ENCODE measurements around the gene MRPL20.

GRCh38 chr1:1437033-1437903 lies 30.2 kb upstream of the MRPL20 start:
- no peak for TF ChIP-seq RAD21 (IDR thresholded peaks at IDR 0.05; ENCODE audit: low read depth)
- TF ChIP-seq YY1 (IDR thresholded peaks at IDR 0.05; ENCODE audit: low read depth), result no peak
- TF ChIP-seq TAF1 (IDR thresholded peaks at IDR 0.05; ENCODE audit: low read depth), result no peak
- no peak for TF ChIP-seq REST (IDR thresholded peaks at IDR 0.05; ENCODE audit: low read depth)
- TF ChIP-seq EP300 (IDR thresholded peaks at IDR 0.05; ENCODE audit: borderline replicate concordance), result no peak
- TF ChIP-seq, protein P1, sequence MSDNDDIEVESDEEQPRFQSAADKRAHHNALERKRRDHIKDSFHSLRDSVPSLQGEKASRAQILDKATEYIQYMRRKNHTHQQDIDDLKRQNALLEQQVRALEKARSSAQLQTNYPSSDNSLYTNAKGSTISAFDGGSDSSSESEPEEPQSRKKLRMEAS (IDR thresholded peaks at IDR 0.05), result no peak
- TF ChIP-seq TEAD4 (IDR thresholded peaks at IDR 0.05), result no peak
- TF ChIP-seq EGR1 (IDR thresholded peaks at IDR 0.05), result no peak
- no peak for TF ChIP-seq CEBPB (IDR thresholded peaks at IDR 0.05)
- no peak for TF ChIP-seq USF1 (IDR thresholded peaks at IDR 0.05)
- TF ChIP-seq NFIC (IDR thresholded peaks at IDR 0.05), result no peak

Data from Ishikawa (cell line).